B cell (primary cell): ENCODE measurements around the gene AFDN. TPM values are rescaled to one million over a fixed set of nuclear protein-coding genes. Genes with fewer than 3 reads are reported as not detected.

Experiments used
- ATAC-seq: fragments of 200-7000 bp; cut with Tn5 transposase; one replicate; pipeline ENCODE4 v1.10.0; 2021; ENCODE audit warnings: low read depth, mild to moderate bottlenecking, moderate number of reproducible peaks, moderate library complexity
- CTCF ChIA-PET: fragments of 350-600 bp; sonication (Branson Sonifier 250); formaldehyde crosslinking; loops from one replicate; lab custom pipeline; 2021; ENCODE audit warnings: antibody characterized with exemption, inconsistent platforms; lab: Charles Lee
- POLR2A ChIA-PET: fragments of 350-600 bp; sonication (Branson Sonifier 250); formaldehyde crosslinking; loops from one replicate; lab custom pipeline; 2021; ENCODE audit warnings: antibody characterized with exemption; lab: Charles Lee
- DNase-seq: peaks from one replicate; pipeline ENCODE4 v3.0.0; 2013
- H2AFZ ChIP-seq: 2 replicates; pipeline ENCODE4 v1.6.1; 2012; ENCODE audit warnings: mild to moderate bottlenecking, low read depth, low read length; ENCODE audit not compliant: insufficient read depth, poor library complexity, severe bottlenecking
- H3K27ac ChIP-seq, 2 donors: 1 replicate in 1 of 2; 2 replicates in 1 of 2; pipeline ENCODE4 v1.5.1; 2012 to 2013; ENCODE audit warnings: low read length in 2 of 2, mild to moderate bottlenecking in 2 of 2, moderate library complexity in 1 of 2
- H3K27me3 ChIP-seq, 4 experiments: fragments of 200-600 bp in 1 of 4; sonication (generic) in 1 of 4; replicated peaks in 1 of 4; 1 replicate in 2 of 4; 2 replicates in 2 of 4; pipeline versions ENCODE4 v1.6.1 to v1.7.0; 2013 to 2016; ENCODE audit warnings: low read length in 3 of 4, mild to moderate bottlenecking in 2 of 4, mixed read lengths in 1 of 4, moderate library complexity in 1 of 4; ENCODE audit not compliant: insufficient read depth in 4 of 4, control insufficient read depth in 3 of 4; ENCODE audit errors: control extremely low read depth in 1 of 4
- H3K36me3 ChIP-seq, 2 experiments: replicated peaks in 1 of 2; 1 replicate in 1 of 2; 2 replicates in 1 of 2; pipeline versions ENCODE4 v1.6.1 to v1.7.1; 2013; ENCODE audit warnings: low read length in 1 of 2; ENCODE audit not compliant: insufficient read depth in 2 of 2, control insufficient read depth in 1 of 2; ENCODE audit errors: control extremely low read depth in 1 of 2, extremely low read depth in 1 of 2
- H3K4me1 ChIP-seq, 2 donors: fragments of 200-600 bp in 1 of 2; sonication (generic) in 1 of 2; 1 replicate in 1 of 2; 2 replicates in 1 of 2; pipeline versions ENCODE4 v1.5.1 to v1.6.1; 2013 to 2017; ENCODE audit warnings: low read length in 2 of 2; ENCODE audit not compliant: control insufficient read depth in 2 of 2, insufficient read depth in 2 of 2
- H3K4me2 ChIP-seq: replicated peaks from 2 replicates; pipeline ENCODE3; 2012; ENCODE audit warnings: mild to moderate bottlenecking, low read depth, low read length; ENCODE audit not compliant: poor library complexity, severe bottlenecking
- H3K4me3 ChIP-seq, 5 experiments: fragments of 200-600 bp in 1 of 5; sonication (generic) in 1 of 5; 1 replicate in 3 of 5; 2 replicates in 2 of 5; pipeline versions ENCODE4 v1.5.1 to v1.7.0; 2011 to 2016; ENCODE audit warnings: low read length in 4 of 5, mild to moderate bottlenecking in 4 of 5, low read depth in 2 of 5, control low read depth in 1 of 5, moderate library complexity in 1 of 5; ENCODE audit not compliant: insufficient read depth in 1 of 5; ENCODE audit errors: control extremely low read depth in 1 of 5, extremely low read depth in 1 of 5
- H3K79me2 ChIP-seq: fragments of 200-600 bp; sonication (generic); one replicate; pipeline ENCODE4 v1.6.0; 2016; ENCODE audit warnings: low read length; ENCODE audit not compliant: control insufficient read depth, insufficient read depth
- H3K9ac ChIP-seq: fragments of 200-600 bp; sonication (generic); 2 replicates; pipeline ENCODE4 v1.6.1; 2017; ENCODE audit warnings: mild to moderate bottlenecking, low read length, moderate library complexity
- H3K9me3 ChIP-seq, 3 donors: one replicate each; pipeline versions ENCODE4 v1.6.1 to v1.7.1; 2013; ENCODE audit warnings: low read length in 2 of 3; ENCODE audit not compliant: control insufficient read depth in 2 of 3, insufficient read depth in 1 of 3; ENCODE audit errors: control extremely low read depth in 1 of 3
- H4K20me1 ChIP-seq: 2 replicates; pipeline ENCODE4 v1.6.0; 2012; ENCODE audit warnings: mild to moderate bottlenecking, low read length; ENCODE audit not compliant: insufficient read depth, control insufficient read depth, poor library complexity, severe bottlenecking
- H3K27ac Mint-ChIP-seq: one replicate; pipeline ENCODE4 v1.8.0; 2021; ENCODE audit warnings: mixed read lengths
- H3K27me3 Mint-ChIP-seq: one replicate; pipeline ENCODE4 v1.8.0; 2021; ENCODE audit warnings: mixed read lengths
- H3K4me1 Mint-ChIP-seq: one replicate; pipeline ENCODE4 v1.8.0; 2021; ENCODE audit warnings: mixed read lengths
- H3K4me3 Mint-ChIP-seq: one replicate; pipeline ENCODE4 v1.8.0; 2021; ENCODE audit warnings: mixed read lengths
- H3K9me3 Mint-ChIP-seq: one replicate; pipeline ENCODE4 v1.8.0; 2022; ENCODE audit warnings: mixed read lengths; ENCODE audit not compliant: insufficient read depth
- EZH2 ChIP-seq: IDR thresholded peaks from 2 replicates; pipeline ENCODE4 v1.6.1; 2012; ENCODE audit warnings: borderline replicate concordance, low read depth, mild to moderate bottlenecking, moderate library complexity, low read length; ENCODE audit not compliant: insufficient read depth, poor library complexity, severe bottlenecking
- whole genome bisulfite sequencing: methylation state at CpG from one replicate; pipeline ENCODE4 v1.1.5; 2013; ENCODE audit warnings: missing lambda C conversion rate; ENCODE audit not compliant: insufficient coverage; 5-methylcytosine and 5-hydroxymethylcytosine counted together
- intact Hi-C: fragments of 100-400 bp; cut with micrococcal nuclease; formaldehyde crosslinking; loops from one replicate; pipeline ENCODE4 v1.10.0; 2022
- polyA plus RNA-seq: library from polyadenylated mRNA; depleted of rRNA; stranded (reverse); fragments of >200 nt; gene quantifications from 2 replicates; pipeline ENCODE4 v1.2.3, GENCODE V29; 2012
- total RNA-seq, 2 donors: library from RNA; stranded (reverse); fragments of 120-200 nt in 1 of 2; gene quantifications; 1 replicate in 1 of 2; 2 replicates in 1 of 2; pipeline versions ENCODE4 v1.2.3 to v1.2.4, GENCODE V29; 2013 to 2022
- TF ChIP-seq, protein P1 (sequence below): fragments of 200-600 bp; IDR thresholded peaks from one replicate; pipeline ENCODE4 v1.8.0; 2022; ENCODE audit warnings: antibody characterized with exemption, mild to moderate bottlenecking

AFDN gene
- total and polyA plus RNA-seq, 2 donors (not counting 1 experiment from before 2014, with no cell fraction given): 15.4 to 70.5 TPM

DNA sequence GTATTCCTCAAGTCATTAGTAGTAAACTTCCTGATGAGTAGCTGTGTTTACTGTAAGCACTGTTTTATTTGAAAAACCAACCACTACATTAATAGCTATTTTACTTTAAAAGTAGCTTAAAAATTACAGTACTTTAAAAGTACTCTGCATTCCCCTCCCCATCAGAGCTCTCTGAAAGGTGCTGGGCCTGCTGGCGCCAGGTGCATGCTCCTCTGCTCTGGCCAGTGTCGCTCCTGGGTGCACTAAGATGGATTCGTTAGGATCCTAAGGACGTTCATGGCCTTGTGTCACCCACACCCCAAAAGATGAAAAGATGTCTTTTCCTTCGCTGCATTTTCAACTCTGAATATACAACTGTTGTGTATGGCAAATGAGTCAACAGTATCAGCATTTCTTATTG is 126.8 kb downstream of the AFDN start:
- Histone ChIP-seq H3K4me2 (no peak overlapping the region), H3K4me1 (no peaks in the 10 kb centered on the region), H4K20me1 (no peaks in the 10 kb centered on the region), H3K4me3 (no peak overlapping the region), H3K27ac (no peak overlapping the region), H3K36me3 (no peaks in the 10 kb centered on the region), H3K27me3 (no peaks in the 10 kb centered on the region), H3K9ac (no peak overlapping the region), H2AFZ (no peak overlapping the region), H3K79me2 (no peaks in the 10 kb centered on the region), H3K9me3 (no peaks in the 10 kb centered on the region)
- ChIA-PET CTCF (no interaction called here), POLR2A (no interaction called here)
- ATAC-seq (no peak), DNase-seq (no peak)
- H3K27ac Mint-ChIP-seq: no peak overlapping the region
- 100% methylated on average over 2 of the region's 5 CpGs for WGBS
- no peak overlapping the region for H3K4me3 Mint-ChIP-seq
- intact Hi-C loops: no loop called here
- no peaks in the 10 kb centered on the region for H3K4me1 Mint-ChIP-seq
- H3K9me3 Mint-ChIP-seq: no peaks in the 10 kb centered on the region
- no peak for TF ChIP-seq EZH2
- no peaks in the 10 kb centered on the region for H3K27me3 Mint-ChIP-seq

- Histone ChIP-seq H3K4me3 (no peak overlapping the region), H3K27me3 (no peaks in the 10 kb centered on the region), H3K4me1 (no peaks in the 10 kb centered on the region), H3K4me2 (no peak overlapping the region), H3K9ac (no peak overlapping the region), H3K36me3 (no peaks in the 10 kb centered on the region), H2AFZ (no peak overlapping the region), H3K79me2 (no peaks in the 10 kb centered on the region), H3K27ac (no peak overlapping the region), H3K9me3 (no peaks in the 10 kb centered on the region), H4K20me1 (no peaks in the 10 kb centered on the region)
- Mint-ChIP-seq H3K9me3 (no peaks in the 10 kb centered on the region), H3K27ac (no peak overlapping the region), H3K4me3 (no peak overlapping the region), H3K4me1 (no peaks in the 10 kb centered on the region), H3K27me3 (no peaks in the 10 kb centered on the region)
- no CpG with 5 or more reads among the region's 3 CpGs for WGBS
- ATAC-seq (no peak), DNase-seq (no peak)
- CTCF ChIA-PET: no interaction called here
- TF ChIP-seq EZH2: no peak
- TF ChIP-seq, protein P1, sequence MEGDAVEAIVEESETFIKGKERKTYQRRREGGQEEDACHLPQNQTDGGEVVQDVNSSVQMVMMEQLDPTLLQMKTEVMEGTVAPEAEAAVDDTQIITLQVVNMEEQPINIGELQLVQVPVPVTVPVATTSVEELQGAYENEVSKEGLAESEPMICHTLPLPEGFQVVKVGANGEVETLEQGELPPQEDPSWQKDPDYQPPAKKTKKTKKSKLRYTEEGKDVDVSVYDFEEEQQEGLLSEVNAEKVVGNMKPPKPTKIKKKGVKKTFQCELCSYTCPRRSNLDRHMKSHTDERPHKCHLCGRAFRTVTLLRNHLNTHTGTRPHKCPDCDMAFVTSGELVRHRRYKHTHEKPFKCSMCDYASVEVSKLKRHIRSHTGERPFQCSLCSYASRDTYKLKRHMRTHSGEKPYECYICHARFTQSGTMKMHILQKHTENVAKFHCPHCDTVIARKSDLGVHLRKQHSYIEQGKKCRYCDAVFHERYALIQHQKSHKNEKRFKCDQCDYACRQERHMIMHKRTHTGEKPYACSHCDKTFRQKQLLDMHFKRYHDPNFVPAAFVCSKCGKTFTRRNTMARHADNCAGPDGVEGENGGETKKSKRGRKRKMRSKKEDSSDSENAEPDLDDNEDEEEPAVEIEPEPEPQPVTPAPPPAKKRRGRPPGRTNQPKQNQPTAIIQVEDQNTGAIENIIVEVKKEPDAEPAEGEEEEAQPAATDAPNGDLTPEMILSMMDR: no peak
- intact Hi-C loops: no loop called here
- POLR2A ChIA-PET: no interaction called here
These were observed 127.4 kb downstream of the AFDN start for GRCh38 chr6:167954151-167954550.
